GM18951 (cell line): ENCODE data around the gene FEM1B.

Experiments used
- POLR2A ChIP-seq: IDR thresholded peaks from 4 replicates; pipeline ENCODE4 v1.6.1; 2011; ENCODE audit warnings: mild to moderate bottlenecking; ENCODE audit not compliant: insufficient read length, insufficient read depth; ENCODE audit errors: extremely low read depth
- in situ Hi-C: fragments of 300-500 bp; cut with MboI; formaldehyde crosslinking; loops from one replicate; pipeline ENCODE4 v1.12.0; 2022; ENCODE audit warnings: low sequenced_read_pairs, mixed read lengths, inconsistent platforms; ENCODE audit not compliant: unreplicated experiment

Gene FEM1B

DNA sequence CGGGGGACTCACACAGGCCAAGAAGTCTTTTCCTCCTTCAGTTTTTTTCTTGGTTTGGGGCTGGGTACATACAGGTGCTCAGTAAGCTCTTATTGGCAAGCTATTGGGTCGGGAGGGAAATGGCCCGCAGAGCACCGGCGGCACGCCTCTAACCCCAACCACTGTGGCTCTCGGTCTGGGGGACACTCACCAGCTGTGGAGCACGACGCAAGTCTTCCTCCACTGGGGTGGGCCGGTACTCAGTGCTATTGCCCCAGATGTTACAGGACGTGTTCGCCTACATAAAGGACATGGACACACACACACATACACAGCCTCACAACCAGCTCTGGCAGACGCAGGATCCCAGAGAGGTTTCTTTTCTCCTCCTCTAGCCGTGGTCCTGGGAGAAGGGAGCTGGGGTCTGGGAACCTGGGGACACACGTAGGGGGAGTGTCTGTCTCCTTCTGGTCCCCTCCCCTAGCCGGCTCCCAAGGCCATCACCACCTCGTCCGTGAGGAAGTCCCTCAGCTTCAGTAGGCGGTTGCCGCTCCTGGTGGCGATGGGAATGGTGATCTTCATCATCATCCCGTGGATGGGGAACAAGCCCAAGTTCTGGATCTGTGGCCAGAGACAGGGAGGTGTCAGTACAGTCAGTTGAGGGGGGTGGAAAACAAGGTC, 33.4 kb downstream of the FEM1B start:
- TF ChIP-seq POLR2A: no peak
- in situ Hi-C loops: no loop called here

GRCh38 chr15:68311464-68311835, 33.9 kb downstream of the FEM1B start:
- no peak for TF ChIP-seq POLR2A
- in situ Hi-C loops: no loop called here

GRCh38 chr15:68311859-68312557, 34.5 kb downstream of the FEM1B start:
- no peak for TF ChIP-seq POLR2A
- in situ Hi-C loops: no loop called here

DNA sequence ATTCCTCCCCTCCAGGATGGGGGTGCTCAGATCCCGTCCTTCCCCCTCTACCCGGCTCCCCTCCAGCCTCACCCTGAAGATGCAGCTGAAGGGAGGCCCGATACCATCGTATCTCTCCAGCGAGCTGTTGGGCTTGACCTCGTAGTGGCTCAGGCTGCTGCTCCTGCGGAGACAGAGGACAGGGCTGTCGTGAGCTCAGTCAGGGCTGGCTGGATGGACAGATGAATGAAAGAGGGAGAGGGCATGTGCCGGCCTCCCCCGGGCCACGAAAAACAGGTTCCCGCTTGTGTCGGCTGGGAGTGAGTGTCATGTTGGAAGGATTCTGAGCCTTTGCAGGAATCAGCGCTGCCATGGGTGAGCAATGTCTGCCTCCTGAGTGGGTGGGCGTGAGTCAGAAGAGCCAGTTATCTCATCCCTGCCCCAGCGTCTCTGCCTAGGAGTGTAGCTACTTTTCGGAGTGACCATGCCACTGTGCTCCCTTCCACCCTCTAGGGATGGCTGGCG, 35.2 kb downstream of the FEM1B start:
- in situ Hi-C loops: no loop called here

GRCh38 chr15:68313501-68314410, 36.2 kb downstream of the FEM1B start:
- TF ChIP-seq POLR2A: no peak

More for the DNA sequence above, 35.2 kb downstream of the FEM1B start:
- no peak for TF ChIP-seq POLR2A

DNA sequence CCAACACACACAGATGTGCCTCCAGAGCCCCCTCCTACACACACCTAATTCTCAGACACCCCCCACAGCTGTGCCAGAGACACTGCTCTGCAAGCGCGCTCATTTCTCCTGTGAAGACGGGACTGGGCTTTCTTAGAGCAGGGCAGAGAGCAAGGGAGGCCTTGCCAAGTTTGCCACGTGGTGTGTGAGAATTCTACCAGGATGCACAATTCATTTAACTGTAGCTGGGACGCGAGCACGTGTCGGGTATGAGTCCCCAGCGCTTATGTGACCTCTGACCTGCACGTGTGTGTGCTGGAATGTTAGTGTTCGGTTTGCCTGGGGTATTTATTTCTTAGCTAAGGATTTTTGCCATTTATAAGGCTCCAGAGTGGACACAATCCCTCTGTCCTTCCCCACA, 37.0 kb downstream of the FEM1B start:
- in situ Hi-C loops: no loop called here
- no peak for TF ChIP-seq POLR2A

More at GRCh38 chr15:68313501-68314410, 36.2 kb downstream of the FEM1B start:
- in situ Hi-C loops: no loop called here

DNA sequence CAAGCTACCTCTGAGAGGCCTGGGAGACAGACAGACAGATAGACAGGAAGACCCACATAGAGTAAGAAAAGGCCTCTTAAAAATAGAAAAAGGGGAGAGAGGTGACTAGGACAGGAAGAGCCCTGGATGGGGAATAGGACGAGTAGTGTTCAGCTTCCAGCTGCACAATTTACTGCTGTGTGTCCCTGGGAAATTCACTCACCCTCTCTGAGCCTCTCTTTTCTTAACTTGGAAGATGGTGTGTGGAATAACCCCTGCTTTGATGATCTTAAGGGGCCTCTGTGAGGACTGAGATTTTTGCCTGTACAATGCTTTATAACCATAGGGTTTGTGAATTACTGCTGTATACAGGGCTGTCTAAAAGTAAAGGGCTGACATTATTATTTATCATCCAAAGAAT, 37.5 kb downstream of the FEM1B start:
- in situ Hi-C loops: no loop called here
- no peak for TF ChIP-seq POLR2A

GRCh38 chr15:68315495-68316031, 38.0 kb downstream of the FEM1B start:
- in situ Hi-C loops: no loop called here
- TF ChIP-seq POLR2A: no peak

- no peak for TF ChIP-seq POLR2A
- in situ Hi-C loops: no loop called here
Observed at GRCh38 chr15:68316061-68316804, 38.7 kb downstream of the FEM1B start.

DNA sequence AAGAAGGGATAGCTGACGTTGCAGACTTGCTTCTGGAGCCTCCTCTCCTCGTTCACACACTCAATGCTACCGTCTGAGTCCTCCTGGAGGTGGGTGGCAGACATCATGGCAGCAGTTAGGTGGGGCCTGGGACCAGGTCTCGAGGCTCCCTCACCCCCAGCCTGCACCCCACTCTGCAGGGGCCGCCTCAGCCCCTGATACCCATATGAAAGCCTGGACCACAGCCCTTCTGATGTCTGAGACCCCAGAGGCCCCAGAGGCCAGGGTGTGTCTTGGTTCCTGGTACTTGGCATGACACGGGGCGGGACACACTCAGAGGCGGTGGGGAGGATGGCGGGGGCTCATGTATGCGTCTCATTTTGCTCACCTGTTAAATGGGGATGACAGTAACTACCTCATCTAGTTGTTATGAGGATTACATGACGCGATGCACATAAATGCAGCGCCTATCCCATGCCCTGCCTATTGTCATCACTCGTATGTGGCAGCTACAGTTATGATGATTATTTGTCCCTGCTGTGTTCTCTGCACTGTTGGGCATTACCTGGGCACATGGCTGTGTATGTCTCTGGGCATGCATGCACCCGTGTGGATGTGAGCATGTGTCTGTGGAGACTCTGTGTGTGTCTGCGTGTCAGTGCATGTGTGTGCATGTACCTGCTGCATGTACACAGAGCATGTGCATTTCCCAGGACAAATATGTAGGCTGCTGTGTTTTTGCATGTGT, 39.9 kb downstream of the FEM1B start:
- TF ChIP-seq POLR2A: no peak
- in situ Hi-C loops: no loop called here

DNA sequence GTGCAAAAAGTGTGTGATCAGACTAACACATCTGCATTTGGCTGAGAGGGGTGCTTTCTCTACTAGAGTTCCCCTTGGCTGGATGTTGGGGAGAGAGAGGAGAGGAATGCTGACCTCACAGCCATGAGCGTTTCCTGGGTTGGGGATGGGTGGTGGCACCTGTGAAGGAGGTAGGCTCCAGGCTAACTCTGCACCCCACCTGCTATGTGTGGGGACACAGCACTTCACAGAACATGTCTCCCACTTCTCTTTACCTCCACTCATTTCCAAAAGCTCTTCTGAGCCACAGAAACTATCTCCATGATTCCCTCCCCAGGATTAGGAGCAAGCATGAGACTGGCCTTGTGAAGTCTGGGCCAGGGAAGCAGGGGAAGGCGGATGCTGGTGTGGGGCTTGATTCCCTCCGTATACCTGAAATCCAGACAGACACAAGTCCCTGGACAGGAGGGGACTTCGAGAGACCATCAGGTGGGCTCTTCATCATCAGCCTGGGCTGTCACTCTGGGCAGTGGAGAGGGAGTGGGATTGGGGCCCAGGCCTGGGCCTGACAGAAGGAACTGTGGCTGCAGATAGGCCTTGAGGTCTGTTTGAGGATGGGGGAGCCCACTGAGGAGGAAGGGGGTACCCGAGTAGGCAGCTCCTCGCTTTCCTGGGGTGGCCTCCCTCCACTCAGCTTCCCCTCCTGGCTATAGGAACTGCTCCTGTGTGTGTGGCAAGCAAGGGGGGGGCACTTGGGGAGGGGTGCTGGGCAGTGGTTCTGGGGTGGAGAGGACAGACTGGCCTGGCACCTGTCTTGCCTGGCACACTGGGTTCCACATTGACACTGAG, 40.7 kb downstream of the FEM1B start:
- TF ChIP-seq POLR2A: no peak
- in situ Hi-C loops: no loop called here
